ENCODE measurements around the gene FAM107B. TPM values are rescaled to one million over a fixed set of nuclear protein-coding genes. Genes with fewer than 3 reads are reported as not detected.
A peak's percentile ranks its signal among the peaks of the same experiment; 100 is the strongest.

FAM107B gene
- total and polyA plus RNA-seq, 4 experiments from 2014 or later = 191 to 346 (median 238) TPM

DNA sequence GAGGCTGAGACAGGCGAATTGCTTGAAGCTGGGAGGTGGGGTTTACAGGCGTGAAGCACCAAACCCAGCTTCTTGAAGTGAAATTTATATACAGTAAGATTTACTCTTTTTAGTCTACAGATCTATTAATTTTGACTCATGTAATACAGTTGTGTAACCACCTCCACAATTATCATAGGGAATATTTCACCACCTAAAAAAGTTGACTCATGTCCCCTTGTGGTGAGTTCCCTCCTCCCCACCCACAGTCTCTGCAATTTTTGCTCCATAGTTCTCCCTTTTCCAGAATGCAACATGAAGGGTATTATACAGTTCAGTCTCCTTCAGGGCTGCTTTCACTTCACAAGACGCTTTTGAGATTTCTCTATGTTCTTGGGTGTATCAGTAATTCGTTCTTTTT is 156.8 kb downstream of the FAM107B start:
- Histone ChIP-seq H3K36me3 (ENCODE audit: insufficient read depth, low read length) (no peaks in the 10 kb centered on the region), H3K4me3 (ENCODE audit: low read length in 2 of 2) (no peak overlapping the region), H3K9me3 (ENCODE audit: control insufficient read depth in 1 of 2, low read length in 2 of 2) (no peaks in the 10 kb centered on the region), H3K27ac (ENCODE audit: low read depth, low read length) (no peak overlapping the region), H3K27me3 (ENCODE audit: insufficient read depth, low read length) (no peaks in the 10 kb centered on the region), H3K4me1 (ENCODE audit: insufficient read depth, low read length) (peaks cover 12% of the 10 kb centered on the region)
- no peaks in the 10 kb centered on the region for H3K36me3 Mint-ChIP-seq
- POLR2A ChIA-PET (ENCODE audit: partially characterized antibody) = interaction anchor here (1.7 kb wide), 1 partner anchor 30 kb away, joined by 6 read pairs; no protein-coding TSS in a partner anchor
- intact Hi-C loops (cut with micrococcal nuclease) = no loop called here
- no peak for DNase-seq
- no peak overlapping the region for H3K4me3 Mint-ChIP-seq
- H3K27me3 Mint-ChIP-seq = no peaks in the 10 kb centered on the region
- CTCF ChIA-PET (ENCODE audit: partially characterized antibody) = interaction anchor here (1.0 to 2.0 kb wide), 6 partner anchors 9 to 82 kb away, joined by 3 to 5 read pairs (median 3); no protein-coding TSS in a partner anchor
- H3K4me1 Mint-ChIP-seq = peaks cover 17 to 26% (median 22%) of the 10 kb centered on the region in 4 donors
- peak overlapping the region in 4 of 7 donors; percentile 7 to 91 (median 20) for H3K27ac Mint-ChIP-seq
- peaks cover 0 to 2% (median 0%) of the 10 kb centered on the region in 8 donors for H3K9me3 Mint-ChIP-seq

GRCh38 chr10:14616955-14617730 is 157.6 kb downstream of the FAM107B start:
- Mint-ChIP-seq H3K27me3 (no peaks in the 10 kb centered on the region), H3K36me3 (no peaks in the 10 kb centered on the region), H3K4me1 (peaks cover 17 to 26% (median 22%) of the 10 kb centered on the region in 4 donors), H3K4me3 (peak overlapping the region in 5 of 8 donors; percentile 0 to 74 (median 20)), H3K9me3 (peaks cover 0 to 2% (median 0%) of the 10 kb centered on the region in 8 donors), H3K27ac (peak overlapping the region in 6 of 7 donors; percentile 12 to 91 (median 80))
- intact Hi-C loops (cut with micrococcal nuclease) = no loop called here
- H3K9me3 ChIP-seq (ENCODE audit: control insufficient read depth in 1 of 2, low read length in 2 of 2) = no peaks in the 10 kb centered on the region
- no peak overlapping the region for H3K4me3 ChIP-seq (ENCODE audit: low read length in 2 of 2)
- POLR2A ChIA-PET (ENCODE audit: partially characterized antibody) = interaction anchor here (0.7 to 1.7 kb wide), 2 partner anchors 29 to 45 kb away, joined by 4 to 6 read pairs; no protein-coding TSS in a partner anchor
- CTCF ChIA-PET (ENCODE audit: partially characterized antibody) = interaction anchor here (1.0 to 2.0 kb wide), 6 partner anchors 10 to 81 kb away, joined by 3 to 5 read pairs (median 3); no protein-coding TSS in a partner anchor
- H3K27me3 ChIP-seq (ENCODE audit: insufficient read depth, low read length) = no peaks in the 10 kb centered on the region
- H3K4me1 ChIP-seq (ENCODE audit: insufficient read depth, low read length) = peaks cover 12% of the 10 kb centered on the region
- H3K27ac ChIP-seq (ENCODE audit: low read depth, low read length) = no peak overlapping the region
- DNase-seq = no peak
- H3K36me3 ChIP-seq (ENCODE audit: insufficient read depth, low read length) = no peaks in the 10 kb centered on the region

DNA sequence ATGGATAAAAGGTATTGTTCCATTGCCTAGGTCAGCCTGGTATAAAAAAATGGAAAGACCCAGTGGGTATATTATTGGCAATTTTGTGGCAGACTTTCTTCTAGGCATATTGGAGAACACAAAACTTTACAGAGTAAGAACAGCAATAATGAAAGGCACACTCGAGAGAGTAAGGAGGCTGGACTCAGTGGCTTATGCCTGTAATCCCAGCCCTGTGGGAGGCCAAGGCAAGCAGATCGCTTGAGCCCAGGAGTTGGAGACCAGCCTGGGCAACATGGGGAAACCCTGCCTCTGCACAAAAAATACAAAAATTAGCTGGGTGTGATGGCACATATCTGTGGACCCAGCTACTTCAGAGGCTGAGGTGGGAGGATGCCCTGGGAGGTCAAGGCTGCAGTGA is 158.2 kb downstream of the FAM107B start:
- H3K36me3 ChIP-seq (ENCODE audit: insufficient read depth, low read length) = no peaks in the 10 kb centered on the region
- peak overlapping the region in 3 of 8 donors; percentile 22 to 74 (median 42) for H3K4me3 Mint-ChIP-seq
- H3K27me3 Mint-ChIP-seq = no peaks in the 10 kb centered on the region
- no peaks in the 10 kb centered on the region for H3K27me3 ChIP-seq (ENCODE audit: insufficient read depth, low read length)
- intact Hi-C loops (cut with micrococcal nuclease) = no loop called here
- H3K9me3 ChIP-seq (ENCODE audit: control insufficient read depth in 1 of 2, low read length in 2 of 2) = no peaks in the 10 kb centered on the region
- H3K27ac ChIP-seq (ENCODE audit: low read depth, low read length) = no peak overlapping the region
- no peak for DNase-seq
- peak overlapping the region in 2 of 7 donors; percentile 82 to 91 for H3K27ac Mint-ChIP-seq
- no peak overlapping the region for H3K4me3 ChIP-seq (ENCODE audit: low read length in 2 of 2)
- peaks cover 17 to 26% (median 21%) of the 10 kb centered on the region in 4 donors for H3K4me1 Mint-ChIP-seq
- peaks cover 12% of the 10 kb centered on the region for H3K4me1 ChIP-seq (ENCODE audit: insufficient read depth, low read length)
- ChIA-PET CTCF (ENCODE audit: partially characterized antibody) (interaction anchor here (1.0 to 2.0 kb wide), 4 partner anchors 29 to 92 kb away, joined by 3 to 5 read pairs (median 4); no protein-coding TSS in a partner anchor), POLR2A (ENCODE audit: partially characterized antibody) (interaction anchor here (1.6 to 1.7 kb wide), 2 partner anchors 28 to 32 kb away, joined by 3 to 6 read pairs; no protein-coding TSS in a partner anchor)
- H3K9me3 Mint-ChIP-seq = peaks cover 0 to 2% (median 0%) of the 10 kb centered on the region in 8 donors
- no peaks in the 10 kb centered on the region for H3K36me3 Mint-ChIP-seq

DNA sequence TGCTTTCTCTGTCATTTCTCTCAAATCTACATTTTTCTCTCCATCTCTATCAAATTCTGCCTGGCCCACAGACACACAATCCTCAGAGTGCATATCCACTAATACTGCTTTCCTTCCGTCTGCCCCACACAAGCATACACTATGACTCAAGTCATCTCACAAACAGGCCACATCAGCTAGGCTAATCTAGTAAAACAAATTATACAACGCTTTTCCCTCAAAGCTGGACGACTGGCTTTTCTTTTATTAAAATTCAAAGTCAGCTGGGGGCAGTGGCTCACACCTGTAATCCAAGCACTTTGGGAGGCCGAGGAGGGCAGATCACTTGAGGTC is 161.1 kb downstream of the FAM107B start:
- Histone ChIP-seq H3K9me3 (ENCODE audit: control insufficient read depth in 1 of 2, low read length in 2 of 2) (no peaks in the 10 kb centered on the region), H3K27ac (ENCODE audit: low read depth, low read length) (no peak overlapping the region), H3K36me3 (ENCODE audit: insufficient read depth, low read length) (no peaks in the 10 kb centered on the region), H3K27me3 (ENCODE audit: insufficient read depth, low read length) (no peaks in the 10 kb centered on the region), H3K4me1 (ENCODE audit: insufficient read depth, low read length) (peaks cover 12% of the 10 kb centered on the region), H3K4me3 (ENCODE audit: low read length in 2 of 2) (no peak overlapping the region)
- Mint-ChIP-seq H3K9me3 (peaks cover 0 to 2% (median 0%) of the 10 kb centered on the region in 8 donors), H3K27me3 (no peaks in the 10 kb centered on the region), H3K36me3 (no peaks in the 10 kb centered on the region), H3K4me1 (peaks cover 18 to 26% (median 21%) of the 10 kb centered on the region in 4 donors), H3K4me3 (no peak overlapping the region), H3K27ac (peak overlapping the region in 1 of 7 donors; percentile 6)
- ChIA-PET CTCF (ENCODE audit: partially characterized antibody) (interaction anchor here (1.6 kb wide), 1 partner anchor 10 kb away, joined by 3 read pairs; no protein-coding TSS in a partner anchor), POLR2A (ENCODE audit: partially characterized antibody) (interaction anchor here (0.7 kb wide), 1 partner anchor 35 kb away, joined by 3 read pairs; no protein-coding TSS in a partner anchor)
- no peak for DNase-seq
- intact Hi-C loops (cut with micrococcal nuclease) = no loop called here

DNA sequence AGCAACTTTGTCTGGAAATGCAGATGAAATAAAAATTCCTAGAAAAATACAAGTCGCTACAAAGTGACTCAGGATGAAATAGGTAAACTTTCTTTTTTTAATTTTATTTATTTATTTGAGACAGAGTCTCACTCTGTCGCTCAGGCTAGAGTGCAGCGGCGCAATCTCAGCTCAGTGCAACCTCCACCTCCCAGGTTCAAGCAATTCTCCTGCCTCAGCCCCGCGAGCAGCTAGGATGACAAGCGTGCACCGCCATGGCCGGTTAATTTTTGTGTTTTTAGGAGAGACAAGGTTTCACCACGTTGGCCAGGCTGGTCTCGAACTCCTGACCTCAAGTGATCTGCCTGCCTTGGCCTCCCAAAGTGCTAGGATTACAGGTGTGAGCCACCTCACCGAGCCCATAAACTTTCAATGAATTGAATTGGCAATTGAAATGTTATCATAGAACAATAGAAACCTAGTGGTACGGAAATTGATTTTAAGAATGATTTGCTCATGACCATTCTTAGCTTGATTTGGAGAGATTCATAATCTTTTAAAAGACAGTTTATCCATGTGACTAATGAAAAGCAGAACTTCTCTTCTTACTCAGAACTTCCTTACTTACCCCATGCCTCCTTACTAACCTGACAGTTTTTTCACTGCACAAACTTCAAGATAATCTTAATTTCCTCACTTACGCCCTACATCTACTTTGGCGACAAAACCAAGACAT is 161.7 kb downstream of the FAM107B start:
- ChIA-PET CTCF (ENCODE audit: partially characterized antibody) (interaction anchor here (1.4 to 1.6 kb wide), 2 partner anchors 9 to 11 kb away, joined by 3 read pairs; no protein-coding TSS in a partner anchor), POLR2A (ENCODE audit: partially characterized antibody) (interaction anchor here (0.7 to 1.4 kb wide), 2 partner anchors 35 to 225 kb away, joined by 3 to 4 read pairs; partner anchors contain the start of genes CDNF, HSPA14 and MSANTD7)
- peaks cover 0 to 2% (median 0%) of the 10 kb centered on the region in 8 donors for H3K9me3 Mint-ChIP-seq
- H3K27ac Mint-ChIP-seq = no peak overlapping the region
- no peaks in the 10 kb centered on the region for H3K27me3 ChIP-seq (ENCODE audit: insufficient read depth, low read length)
- intact Hi-C loops (cut with micrococcal nuclease) = no loop called here
- H3K27me3 Mint-ChIP-seq = no peaks in the 10 kb centered on the region
- peaks cover 17 to 23% (median 20%) of the 10 kb centered on the region in 4 donors for H3K4me1 Mint-ChIP-seq
- no peak overlapping the region for H3K4me3 Mint-ChIP-seq
- peaks cover 12% of the 10 kb centered on the region for H3K4me1 ChIP-seq (ENCODE audit: insufficient read depth, low read length)
- H3K36me3 ChIP-seq (ENCODE audit: insufficient read depth, low read length) = no peaks in the 10 kb centered on the region
- H3K4me3 ChIP-seq (ENCODE audit: low read length in 2 of 2) = no peak overlapping the region
- no peak overlapping the region for H3K27ac ChIP-seq (ENCODE audit: low read depth, low read length)
- no peak for DNase-seq
- H3K36me3 Mint-ChIP-seq = no peaks in the 10 kb centered on the region
- no peaks in the 10 kb centered on the region for H3K9me3 ChIP-seq (ENCODE audit: control insufficient read depth in 1 of 2, low read length in 2 of 2)

GRCh38 chr10:14611968-14612693 is 162.6 kb downstream of the FAM107B start:
- Mint-ChIP-seq H3K27me3 (no peaks in the 10 kb centered on the region), H3K4me1 (peaks cover 10 to 14% (median 12%) of the 10 kb centered on the region in 4 donors), H3K27ac (no peak overlapping the region), H3K4me3 (no peak overlapping the region), H3K9me3 (peaks cover 0 to 2% (median 0%) of the 10 kb centered on the region in 8 donors), H3K36me3 (no peaks in the 10 kb centered on the region)
- ChIA-PET CTCF (ENCODE audit: partially characterized antibody) (interaction anchor here (1.4 to 1.6 kb wide), 2 partner anchors 10 to 12 kb away, joined by 3 read pairs; no protein-coding TSS in a partner anchor), POLR2A (ENCODE audit: partially characterized antibody) (interaction anchor here (0.8 to 1.4 kb wide), 2 partner anchors 37 to 226 kb away, joined by 3 to 4 read pairs; partner anchors contain the start of genes CDNF, HSPA14 and MSANTD7)
- no peak for DNase-seq
- intact Hi-C loops (cut with micrococcal nuclease) = no loop called here
- Histone ChIP-seq H3K4me1 (ENCODE audit: insufficient read depth, low read length) (peaks cover 7% of the 10 kb centered on the region), H3K9me3 (ENCODE audit: control insufficient read depth in 1 of 2, low read length in 2 of 2) (no peaks in the 10 kb centered on the region), H3K27me3 (ENCODE audit: insufficient read depth, low read length) (no peaks in the 10 kb centered on the region), H3K36me3 (ENCODE audit: insufficient read depth, low read length) (no peaks in the 10 kb centered on the region), H3K27ac (ENCODE audit: low read depth, low read length) (no peak overlapping the region), H3K4me3 (ENCODE audit: low read length in 2 of 2) (no peak overlapping the region)
